Stimulated activated CD4-positive, alpha-beta T cell treated with anti-CD3 and anti-CD28 coated beads, TNF-alpha, amount 100 ng/mL, for 1 hour (primary cell): ENCODE results near the gene FHL3.

Source experiments
- DNase-seq, 3 donors: peaks; one replicate each; pipeline ENCODE4 v3.0.0-alpha.2; 2020; ENCODE audit warnings: low read depth in 3 of 3, low spot score in 1 of 3

Gene FHL3

DNA sequence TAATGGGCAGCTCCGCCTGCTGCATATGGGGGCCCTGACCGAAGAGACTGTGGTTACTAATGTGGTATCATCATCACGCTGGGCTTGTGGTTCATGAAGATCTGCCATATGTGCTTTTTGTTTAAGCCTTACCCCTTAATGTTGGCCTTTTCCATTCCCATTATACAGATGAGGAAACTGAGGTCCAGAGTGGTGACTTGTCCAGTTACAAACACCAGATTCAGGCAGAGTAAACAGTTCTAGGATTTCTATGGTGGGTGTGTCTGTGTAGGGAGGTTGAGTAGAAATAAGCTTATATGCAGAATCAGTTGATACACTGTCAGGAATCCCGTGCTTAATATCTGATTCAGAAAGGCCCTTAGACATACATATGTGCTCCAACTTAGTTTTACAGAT lies 7.9 kb upstream of the FHL3 start:
- DNase-seq = no peak

- peak; percentile 70 to 75 (median 73) for DNase-seq
Measured at GRCh38 chr1:38012363-38013226, 7.3 kb upstream of the FHL3 start, which contains the start of gene UTP11. Gene UTP11 (plus strand): TSS chr1:38012734. CDS start chr1:38012803, 69 bp downstream.

- no peak for DNase-seq
Measured at GRCh38 chr1:38009841-38010180, 4.5 kb upstream of the FHL3 start.

GRCh38 chr1:38009088-38009840 lies 4.0 kb upstream of the FHL3 start:
- no peak for DNase-seq

- no peak for DNase-seq
Measured at GRCh38 chr1:38006008-38006828, 904 bp upstream of the FHL3 start.

DNA sequence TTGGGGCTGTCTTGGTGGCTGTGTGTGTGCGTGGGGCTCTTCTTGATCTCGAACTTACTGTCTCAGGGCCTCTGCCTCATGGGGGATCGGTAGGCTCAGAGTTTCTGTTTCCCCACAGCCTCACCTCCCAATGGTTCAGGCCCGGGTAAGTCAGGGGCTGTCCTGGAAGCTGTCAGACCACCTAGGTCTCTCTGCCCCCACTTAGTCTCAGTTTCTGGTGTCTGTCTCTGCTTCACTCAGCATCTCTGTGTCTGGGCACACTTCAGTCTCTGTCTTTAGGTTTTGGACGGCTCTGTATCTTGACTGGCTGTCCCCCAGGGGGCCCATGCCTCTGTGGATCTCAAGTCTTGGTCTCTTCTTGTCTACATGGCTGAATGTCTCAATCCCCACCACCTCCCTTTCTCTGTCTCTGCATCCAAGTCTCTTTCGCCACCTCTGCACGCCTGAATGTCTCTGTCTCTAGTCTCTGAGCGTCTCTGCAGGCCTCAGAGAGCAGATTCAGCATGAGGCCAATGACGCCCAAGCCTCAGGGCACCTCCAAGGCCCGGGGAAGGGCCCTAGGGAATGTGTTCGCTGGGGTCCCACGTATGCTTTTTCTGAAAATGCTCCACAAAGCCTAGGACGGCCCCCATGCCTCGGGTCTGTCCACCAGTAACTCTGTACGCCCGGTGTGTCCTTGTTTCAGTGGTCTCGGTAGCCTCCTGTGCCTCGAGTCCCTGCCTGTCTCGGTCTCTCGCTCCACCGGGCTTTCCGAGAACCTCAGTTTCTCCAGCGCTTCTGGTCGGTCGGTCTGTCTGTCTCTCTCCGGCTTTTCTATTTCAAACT lies 818 bp downstream of the FHL3 start:
- DNase-seq = no peak

DNA sequence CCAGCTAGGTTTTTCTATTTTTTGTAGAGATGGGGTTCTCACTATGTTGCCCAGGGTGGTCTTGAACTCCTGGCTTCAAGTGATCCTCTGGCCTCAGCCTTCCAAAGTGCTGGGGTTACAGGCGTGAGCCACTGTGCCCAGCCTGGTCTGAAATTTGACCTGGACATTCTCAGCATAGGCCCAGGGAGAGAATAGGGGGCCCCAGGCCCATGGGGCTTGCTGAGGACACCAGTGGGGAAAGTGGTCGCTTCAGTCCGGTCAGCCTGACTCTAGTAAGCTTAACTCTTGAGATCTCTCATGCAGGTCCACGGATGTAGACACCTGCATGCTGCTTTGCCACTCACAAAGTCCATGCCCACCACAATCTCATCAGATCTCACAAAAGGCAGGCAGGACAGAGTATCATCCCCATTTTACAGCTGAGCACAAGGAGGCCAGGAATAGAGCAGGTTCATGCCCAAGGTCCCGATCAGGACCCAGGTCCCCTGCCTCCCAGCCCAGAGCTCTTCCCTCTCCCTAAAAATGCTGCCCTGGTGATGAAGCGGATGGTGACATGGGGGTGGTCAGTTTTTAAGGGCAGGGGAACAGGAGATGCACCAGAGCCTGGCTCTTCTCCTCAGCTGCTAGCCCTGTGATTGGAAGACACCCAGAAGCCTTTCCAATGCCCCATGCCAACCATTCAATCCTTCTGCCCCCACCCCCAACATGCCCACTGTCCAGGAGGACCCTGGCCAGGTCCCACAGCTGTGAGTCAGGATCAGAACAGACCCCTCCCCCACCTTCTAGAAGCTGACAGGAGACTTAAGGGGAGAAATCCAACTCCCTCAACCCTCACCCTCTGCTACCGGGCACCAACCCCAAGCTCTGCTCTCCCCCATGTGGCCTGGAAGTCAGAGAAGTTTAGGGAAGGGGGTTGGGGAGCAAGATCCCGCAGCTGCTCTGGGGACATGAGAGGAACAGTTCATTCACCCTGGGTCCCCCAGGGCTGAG lies 1.8 kb downstream of the FHL3 start:
- no peak for DNase-seq

GRCh38 chr1:38000529-38001455 lies 4.5 kb downstream of the FHL3 start:
- no peak for DNase-seq

DNA sequence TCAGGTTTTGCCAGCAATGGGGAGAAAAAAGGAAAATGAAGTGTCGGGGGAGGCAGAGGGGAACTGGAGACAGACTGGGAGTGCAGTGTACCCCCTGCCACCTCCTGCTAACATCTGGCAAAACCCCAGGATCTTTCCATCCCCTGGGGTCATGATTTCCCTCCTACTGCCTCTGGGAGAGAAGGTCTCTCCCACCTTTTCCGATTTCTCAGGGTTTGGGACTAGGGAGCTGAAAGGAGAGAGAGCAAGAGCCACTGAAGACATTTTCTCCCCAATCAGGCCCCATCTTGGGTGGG lies 5.1 kb downstream of the FHL3 start:
- no peak for DNase-seq

DNA sequence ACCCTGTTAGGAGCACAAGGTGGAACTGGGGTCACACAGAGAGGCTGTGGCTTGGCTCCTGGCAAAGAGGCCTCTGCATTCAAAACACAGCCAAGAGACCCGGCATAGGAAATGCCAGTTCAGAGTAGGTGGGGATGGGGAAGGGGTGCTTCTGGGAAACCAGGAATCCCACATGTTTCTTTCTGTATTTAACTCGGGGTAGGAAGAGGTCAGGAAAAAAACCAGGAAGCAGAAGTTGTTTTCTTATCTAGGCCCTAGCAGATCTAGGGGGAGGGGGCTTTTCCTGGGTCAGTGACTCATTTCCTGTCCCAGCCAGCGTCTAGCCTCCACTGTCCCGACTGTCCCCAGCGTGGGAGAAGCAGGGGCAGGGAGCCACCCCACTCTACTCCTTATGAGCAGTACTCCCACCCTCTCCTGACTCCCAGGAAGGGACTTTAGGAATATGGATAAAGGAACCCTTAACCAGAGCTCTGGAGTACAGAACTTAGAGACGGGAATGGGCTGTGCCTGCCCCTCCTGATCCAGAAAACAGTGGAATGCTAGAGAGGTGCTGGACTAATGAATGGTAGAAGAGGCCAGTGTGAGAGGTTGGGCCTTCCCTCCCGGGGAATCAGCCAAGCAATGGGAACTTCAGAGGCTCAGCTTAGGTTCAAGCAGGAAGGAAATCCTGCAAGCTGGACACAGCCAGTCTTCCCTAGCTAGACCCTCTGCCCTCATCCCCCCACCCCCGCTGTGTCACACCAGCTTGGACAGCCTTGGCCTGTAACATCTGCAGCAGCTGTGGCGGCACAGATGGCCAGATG lies 5.7 kb downstream of the FHL3 start:
- DNase-seq = no peak

- DNase-seq = no peak
Measured at GRCh38 chr1:37998913-37999429, 6.3 kb downstream of the FHL3 start.

- no peak for DNase-seq
Measured at GRCh38 chr1:37998089-37998808, 7.1 kb downstream of the FHL3 start.

DNA sequence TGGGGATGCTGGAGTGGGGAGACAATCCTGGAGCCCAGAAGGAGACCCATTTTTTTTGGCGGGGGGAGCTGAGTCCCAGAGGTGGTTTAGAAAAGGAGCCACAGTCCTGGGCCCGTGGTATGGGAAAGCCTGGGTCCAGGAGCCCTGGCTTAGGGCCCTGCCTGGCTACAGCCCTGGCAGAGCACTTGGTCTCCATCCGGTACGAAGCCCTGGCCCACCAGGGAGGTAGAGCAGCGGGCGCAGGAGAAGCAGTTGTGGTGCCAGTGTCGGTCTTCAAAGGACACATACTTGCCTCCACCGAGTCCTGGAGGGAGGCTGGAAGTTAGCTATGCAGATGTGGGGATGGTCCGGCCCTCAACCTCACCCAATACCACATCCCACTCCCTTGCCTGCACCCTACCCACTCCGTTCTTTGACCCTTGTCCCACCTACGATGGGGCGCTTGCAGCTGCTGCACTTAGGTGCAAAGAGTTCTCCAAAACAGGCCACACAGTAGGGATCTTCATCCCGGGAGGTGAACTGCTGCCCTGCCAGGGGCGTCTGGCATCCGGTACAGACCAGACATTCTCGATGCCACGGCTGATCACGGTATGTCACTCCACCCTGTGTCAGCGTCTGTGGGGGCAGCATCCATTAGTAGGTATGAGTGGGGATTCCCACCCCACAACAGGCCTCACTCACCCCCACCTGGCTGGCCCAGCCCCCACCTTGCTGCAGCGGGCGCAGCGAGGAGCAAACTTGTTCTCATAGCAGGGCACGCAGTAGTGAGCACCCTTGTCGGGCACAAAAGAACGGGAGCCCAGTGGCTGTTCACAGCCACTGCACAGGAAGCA lies 7.8 kb downstream of the FHL3 start:
- no peak for DNase-seq

- DNase-seq = no peak
Measured at GRCh38 chr1:37995751-37996345, 9.5 kb downstream of the FHL3 start.

GRCh38 chr1:37994886-37995566 lies 10.3 kb downstream of the FHL3 start:
- no peak for DNase-seq
